Trophoblast cell (in vitro differentiated cells and primary cell): ENCODE results near the gene TMEM60.

Experiments
- DNase-seq, 2 donors: peaks; one replicate each; pipeline ENCODE4 v3.0.0-alpha.2; 2016
- H2AFZ ChIP-seq: 2 replicates; pipeline ENCODE4 v1.6.1; 2013; ENCODE audit warnings: low read length, moderate library complexity, mild to moderate bottlenecking; ENCODE audit not compliant: insufficient read depth, poor library complexity
- H2AK5ac ChIP-seq: 2 replicates; pipeline ENCODE4 v1.6.1; 2013; ENCODE audit warnings: mild to moderate bottlenecking, low read length
- H2BK120ac ChIP-seq: 2 replicates; pipeline ENCODE4 v1.6.1; 2013; ENCODE audit warnings: low read length, mild to moderate bottlenecking, moderate library complexity; ENCODE audit not compliant: insufficient read depth, poor library complexity
- H2BK12ac ChIP-seq: 2 replicates; pipeline ENCODE4 v1.6.1; 2013; ENCODE audit warnings: mild to moderate bottlenecking, low read length, moderate library complexity
- H2BK5ac ChIP-seq: 2 replicates; pipeline ENCODE4 v1.6.1; 2013; ENCODE audit warnings: low read length, low read depth, moderate library complexity, mild to moderate bottlenecking; ENCODE audit not compliant: poor library complexity
- H3K14ac ChIP-seq: 2 replicates; pipeline ENCODE4 v1.6.1; 2013; ENCODE audit warnings: mild to moderate bottlenecking, low read length
- H3K18ac ChIP-seq: 2 replicates; pipeline ENCODE4 v1.6.1; 2013; ENCODE audit warnings: mild to moderate bottlenecking, low read length
- H3K23ac ChIP-seq: 2 replicates; pipeline ENCODE4 v1.6.1; 2013; ENCODE audit warnings: low read length
- H3K27ac ChIP-seq: 2 replicates; pipeline ENCODE4 v1.5.1; 2013; ENCODE audit warnings: low read depth, mild to moderate bottlenecking, inconsistent platforms, low read length, moderate library complexity
- H3K27me3 ChIP-seq: 2 replicates; pipeline ENCODE4 v1.6.1; 2013; ENCODE audit warnings: inconsistent platforms, mild to moderate bottlenecking, low read length, moderate library complexity; ENCODE audit not compliant: insufficient read depth
- H3K36me3 ChIP-seq, 2 experiments: 1 replicate in 1 of 2; 2 replicates in 1 of 2; pipeline ENCODE4 v1.6.1; 2013; ENCODE audit warnings: low read length in 2 of 2, mild to moderate bottlenecking in 2 of 2, moderate library complexity in 1 of 2; ENCODE audit not compliant: insufficient read depth in 2 of 2, control insufficient read depth in 1 of 2
- H3K4ac ChIP-seq: 2 replicates; pipeline ENCODE4 v1.6.1; 2013; ENCODE audit warnings: low read depth, mild to moderate bottlenecking, low read length, moderate library complexity
- H3K4me1 ChIP-seq, 2 experiments: 1 replicate in 1 of 2; 2 replicates in 1 of 2; pipeline ENCODE4 v1.6.1; 2013; ENCODE audit warnings: low read length in 2 of 2, mild to moderate bottlenecking in 2 of 2, moderate library complexity in 1 of 2; ENCODE audit not compliant: insufficient read depth in 2 of 2, control insufficient read depth in 1 of 2
- H3K4me2 ChIP-seq: 2 replicates; pipeline ENCODE4 v1.6.1; 2013; ENCODE audit warnings: inconsistent platforms, mild to moderate bottlenecking, low read length, moderate library complexity
- H3K4me3 ChIP-seq: 2 replicates; pipeline ENCODE4 v1.5.1; 2013; ENCODE audit warnings: mild to moderate bottlenecking, low read depth, low read length, inconsistent platforms
- H3K79me1 ChIP-seq: one replicate; pipeline ENCODE4 v1.6.1; 2013; ENCODE audit warnings: low read length
- H3K79me2 ChIP-seq: 2 replicates; pipeline ENCODE4 v1.6.1; 2013; ENCODE audit warnings: low read length, mild to moderate bottlenecking; ENCODE audit not compliant: control insufficient read depth, insufficient read depth, poor library complexity
- H3K9ac ChIP-seq: 2 replicates; pipeline ENCODE4 v1.6.1; 2013; ENCODE audit warnings: mild to moderate bottlenecking, low read length
- H3K9me3 ChIP-seq: 2 replicates; pipeline ENCODE4 v1.6.1; 2013; ENCODE audit warnings: low read depth, mild to moderate bottlenecking, control low read depth, inconsistent platforms, low read length; ENCODE audit not compliant: insufficient read depth
- H4K12ac ChIP-seq: 2 replicates; pipeline ENCODE4 v1.6.1; 2013; ENCODE audit warnings: low read depth, mild to moderate bottlenecking, low read length, moderate library complexity
- H4K8ac ChIP-seq: 2 replicates; pipeline ENCODE4 v1.6.1; 2013; ENCODE audit warnings: low read depth, mild to moderate bottlenecking, low read length, moderate library complexity
- H4K91ac ChIP-seq: one replicate; pipeline ENCODE4 v1.6.1; 2013; ENCODE audit warnings: low read depth, mild to moderate bottlenecking, low read length, moderate library complexity
- WGBS: extraction: QIAGEN DNeasy Blood & Tissue Kit; methylation state at CpG from one replicate; pipeline ENCODE4 v1.1.7; 2013; ENCODE audit warnings: missing lambda C conversion rate; ENCODE audit not compliant: insufficient read length, insufficient coverage; ENCODE audit errors: extremely low coverage; 5-methylcytosine and 5-hydroxymethylcytosine counted together

The TMEM60 gene

DNA sequence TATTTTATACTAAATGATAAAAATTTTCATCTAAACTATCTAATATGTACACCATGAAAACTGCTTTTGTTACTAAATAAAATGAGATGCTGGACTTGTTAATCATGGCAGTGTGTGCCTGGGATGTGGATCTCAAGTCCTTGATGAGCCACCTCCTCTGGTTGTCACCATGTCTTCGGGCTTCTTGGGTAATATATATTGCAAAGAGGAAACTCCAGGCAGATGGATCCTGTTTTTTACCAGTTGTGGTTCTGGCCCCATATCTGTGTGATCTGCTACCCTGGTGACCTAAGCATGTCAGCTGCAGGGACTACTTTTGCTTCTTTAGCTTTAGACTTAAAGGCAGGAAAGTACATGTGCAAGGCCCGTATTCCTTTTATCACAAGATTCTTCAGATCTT is 46.2 kb downstream of the TMEM60 start:
- H3K9ac ChIP-seq = no peak overlapping the region
- no peak overlapping the region for H4K8ac ChIP-seq
- H2AFZ ChIP-seq = no peak overlapping the region
- H4K91ac ChIP-seq = no peak overlapping the region
- H3K9me3 ChIP-seq = no peaks in the 10 kb centered on the region
- no peak overlapping the region for H2BK5ac ChIP-seq
- no peak overlapping the region for H3K4ac ChIP-seq
- no peak overlapping the region for H4K12ac ChIP-seq
- H3K79me1 ChIP-seq = no peaks in the 10 kb centered on the region
- no peak overlapping the region for H2BK12ac ChIP-seq
- no peaks in the 10 kb centered on the region for H3K79me2 ChIP-seq
- H3K18ac ChIP-seq = no peak overlapping the region
- no peak overlapping the region for H3K27ac ChIP-seq
- no peak overlapping the region for H2BK120ac ChIP-seq
- WGBS = no CpG with 5 or more reads among the region's 2 CpGs
- H3K4me1 ChIP-seq = no peaks in the 10 kb centered on the region
- H3K36me3 ChIP-seq = no peaks in the 10 kb centered on the region
- H3K27me3 ChIP-seq = no peaks in the 10 kb centered on the region
- H3K4me2 ChIP-seq = no peak overlapping the region
- peak; percentile 84 to 93 for DNase-seq
- no peak overlapping the region for H3K14ac ChIP-seq
- no peak overlapping the region for H3K4me3 ChIP-seq
- H3K23ac ChIP-seq = no peak overlapping the region
- H2AK5ac ChIP-seq = no peak overlapping the region

DNA sequence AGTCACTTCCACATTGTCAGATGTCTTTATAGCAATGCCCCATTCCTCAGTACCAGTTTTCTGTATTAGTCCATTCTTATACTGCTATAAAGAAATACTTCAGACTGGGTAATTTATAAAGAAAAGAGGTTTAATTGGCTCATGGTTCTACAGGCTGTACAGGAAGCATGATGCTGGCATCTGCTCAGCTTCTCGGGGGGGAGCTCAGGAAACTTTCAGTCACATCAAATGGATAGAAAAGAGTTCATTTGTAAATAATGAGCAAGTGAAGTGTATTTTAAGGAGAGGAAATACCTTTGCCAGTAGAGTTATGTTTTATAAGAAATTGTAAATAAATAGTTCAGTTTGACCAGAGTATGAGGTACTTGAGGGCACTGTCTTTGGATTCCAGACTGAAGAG is 50.5 kb downstream of the TMEM60 start:
- Histone ChIP-seq H3K27ac (no peak overlapping the region), H3K9me3 (no peaks in the 10 kb centered on the region), H4K91ac (no peak overlapping the region), H2AK5ac (no peak overlapping the region), H3K79me2 (no peaks in the 10 kb centered on the region), H2BK5ac (no peak overlapping the region), H2AFZ (no peak overlapping the region), H2BK12ac (no peak overlapping the region), H3K79me1 (no peaks in the 10 kb centered on the region), H3K27me3 (no peaks in the 10 kb centered on the region), H3K14ac (no peak overlapping the region), H3K4me3 (no peak overlapping the region), H2BK120ac (no peak overlapping the region), H3K4me1 (no peaks in the 10 kb centered on the region), H3K18ac (no peak overlapping the region), H4K12ac (no peak overlapping the region), H3K4me2 (no peak overlapping the region), H3K4ac (no peak overlapping the region), H3K9ac (no peak overlapping the region), H3K36me3 (no peaks in the 10 kb centered on the region), H3K23ac (no peak overlapping the region), H4K8ac (no peak overlapping the region)
- DNase-seq = no peak
- no CpG with 5 or more reads among the region's 1 CpG for WGBS

DNA sequence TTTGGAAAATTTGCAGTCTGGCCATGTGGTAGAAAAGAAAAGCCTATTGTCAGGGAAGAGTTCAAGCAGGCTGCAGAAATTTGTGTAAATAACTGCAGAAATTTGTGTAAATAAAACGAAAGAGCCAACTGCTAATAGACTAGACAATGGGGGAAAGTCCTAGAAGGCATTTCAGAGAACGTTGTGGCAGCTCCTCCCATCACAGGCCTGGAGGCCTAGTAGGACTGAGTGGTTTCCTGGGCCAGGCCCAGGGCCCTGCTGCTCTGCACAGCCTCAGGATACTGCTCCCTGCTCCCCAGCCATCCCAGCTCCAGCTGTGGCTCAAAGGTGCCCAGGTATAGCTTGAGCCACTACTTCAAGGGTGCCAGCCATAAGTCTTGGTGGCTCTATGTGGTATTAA is 51.1 kb downstream of the TMEM60 start:
- no peaks in the 10 kb centered on the region for H3K79me1 ChIP-seq
- H3K4me1 ChIP-seq = no peaks in the 10 kb centered on the region
- no peak overlapping the region for H2AFZ ChIP-seq
- H4K91ac ChIP-seq = no peak overlapping the region
- no peaks in the 10 kb centered on the region for H3K27me3 ChIP-seq
- no peak overlapping the region for H4K8ac ChIP-seq
- no peak overlapping the region for H3K14ac ChIP-seq
- H2AK5ac ChIP-seq = no peak overlapping the region
- H3K27ac ChIP-seq = no peak overlapping the region
- no peak overlapping the region for H3K4me3 ChIP-seq
- no peak overlapping the region for H3K4ac ChIP-seq
- H3K4me2 ChIP-seq = no peak overlapping the region
- WGBS = no CpG with 5 or more reads among the region's 2 CpGs
- no peak overlapping the region for H4K12ac ChIP-seq
- DNase-seq = no peak
- H2BK120ac ChIP-seq = no peak overlapping the region
- no peaks in the 10 kb centered on the region for H3K79me2 ChIP-seq
- H3K23ac ChIP-seq = no peak overlapping the region
- H3K9me3 ChIP-seq = no peaks in the 10 kb centered on the region
- no peak overlapping the region for H2BK5ac ChIP-seq
- no peak overlapping the region for H2BK12ac ChIP-seq
- no peak overlapping the region for H3K9ac ChIP-seq
- no peaks in the 10 kb centered on the region for H3K36me3 ChIP-seq
- no peak overlapping the region for H3K18ac ChIP-seq

GRCh38 chr7:77746824-77747165 is 51.4 kb downstream of the TMEM60 start:
- Histone ChIP-seq H3K18ac (no peak overlapping the region), H3K14ac (no peak overlapping the region), H4K12ac (no peak overlapping the region), H4K8ac (no peak overlapping the region), H3K27ac (no peak overlapping the region), H3K4me3 (no peak overlapping the region), H3K9ac (no peak overlapping the region), H2BK120ac (no peak overlapping the region), H2AFZ (no peak overlapping the region), H3K4ac (no peak overlapping the region), H3K79me2 (no peaks in the 10 kb centered on the region), H3K79me1 (no peaks in the 10 kb centered on the region), H3K36me3 (no peaks in the 10 kb centered on the region), H3K9me3 (no peaks in the 10 kb centered on the region), H2BK5ac (no peak overlapping the region), H3K4me1 (no peaks in the 10 kb centered on the region), H3K23ac (no peak overlapping the region), H4K91ac (no peak overlapping the region), H2BK12ac (no peak overlapping the region), H3K27me3 (no peaks in the 10 kb centered on the region), H2AK5ac (no peak overlapping the region), H3K4me2 (no peak overlapping the region)
- no peak for DNase-seq
- WGBS = no CpG with 5 or more reads among the region's 2 CpGs
